Endodermal cell (in vitro differentiated cells): ENCODE results near the gene ZCCHC12. TPM values are rescaled to one million over a fixed set of nuclear protein-coding genes. Genes with fewer than 3 reads are reported as not detected.
"Not testable (repeated sequence)": the region's sequence is repeated elsewhere in the genome, so short reads cannot be mapped to it uniquely, and the experiment has no call there.

Experiments used
- DNase-seq: peaks from one replicate; pipeline ENCODE4 v3.0.0-alpha.2; 2017
- H3K27ac ChIP-seq: 2 replicates; pipeline ENCODE4 v1.5.1; 2013; ENCODE audit warnings: mild to moderate bottlenecking, low read depth, low read length, moderate library complexity
- H3K27me3 ChIP-seq: 2 replicates; pipeline ENCODE4 v1.6.1; 2013; ENCODE audit warnings: mild to moderate bottlenecking, low read length, moderate library complexity; ENCODE audit not compliant: insufficient read depth, control insufficient read depth, poor library complexity, severe bottlenecking
- H3K36me3 ChIP-seq: 2 replicates; pipeline ENCODE4 v1.7.0; 2013; ENCODE audit warnings: mild to moderate bottlenecking, low read length, moderate library complexity; ENCODE audit not compliant: control insufficient read depth, insufficient read depth
- H3K4me1 ChIP-seq: one replicate; pipeline ENCODE4 v1.7.0; 2013; ENCODE audit warnings: low read length; ENCODE audit not compliant: control insufficient read depth, insufficient read depth
- H3K4me3 ChIP-seq: 2 replicates; pipeline ENCODE4 v1.5.1; 2013; ENCODE audit warnings: mild to moderate bottlenecking, low read length, moderate library complexity
- H3K9ac ChIP-seq: 2 replicates; pipeline ENCODE4 v1.6.1; 2013; ENCODE audit warnings: mild to moderate bottlenecking, low read length, moderate library complexity; ENCODE audit not compliant: poor library complexity, severe bottlenecking; ENCODE audit errors: extremely low read depth
- H3K9me3 ChIP-seq: 2 replicates; pipeline ENCODE4 v1.6.1; 2013; ENCODE audit warnings: mild to moderate bottlenecking, low read length, moderate library complexity; ENCODE audit not compliant: control insufficient read depth
- H3K27ac Mint-ChIP-seq: 2 replicates; pipeline ENCODE4 v1.8.0; 2020; ENCODE audit warnings: mixed read lengths
- H3K27me3 Mint-ChIP-seq: 2 replicates; pipeline ENCODE4 v1.8.0; 2021; ENCODE audit warnings: mild to moderate bottlenecking, mixed read lengths; ENCODE audit not compliant: insufficient read depth
- H3K36me3 Mint-ChIP-seq: 2 replicates; pipeline ENCODE4 v1.8.0; 2020; ENCODE audit warnings: low read depth, mixed read lengths
- H3K4me1 Mint-ChIP-seq: 2 replicates; pipeline ENCODE4 v1.8.0; 2020; ENCODE audit warnings: mixed read lengths
- H3K4me3 Mint-ChIP-seq: 2 replicates; pipeline ENCODE4 v1.8.0; 2020; ENCODE audit warnings: mild to moderate bottlenecking, moderate library complexity, mixed read lengths
- H3K9me3 Mint-ChIP-seq: 2 replicates; pipeline ENCODE4 v1.8.0; 2020; ENCODE audit warnings: mild to moderate bottlenecking, mixed read lengths
- WGBS, 2 experiments: methylation state at CpG; one replicate each; pipeline versions ENCODE4 v1.1.5 to v1.1.7; 2013; ENCODE audit warnings: missing lambda C conversion rate in 2 of 2, mixed read lengths in 1 of 2; ENCODE audit not compliant: insufficient coverage in 1 of 2, insufficient read length in 1 of 2; 5-methylcytosine and 5-hydroxymethylcytosine counted together
- total RNA-seq, 2 donors: library from RNA; stranded (reverse); fragmentation: NEBNext Ultra II Directional in 1 of 2; extraction: Animal tissue kit (Norgen Biotek cat#: 25700) in 1 of 2; gene quantifications; 2 replicates in 1 of 2; 3 replicates in 1 of 2; pipeline ENCODE4 v1.2.1, GENCODE V29; 2021
- TF ChIP-seq, protein P1 (sequence below): fragments of 200-600 bp; sonication (generic); conservative IDR thresholded peaks from 2 replicates; pipeline ENCODE4 v1.5.0; 2021; ENCODE audit warnings: antibody characterized with exemption, mild to moderate bottlenecking

The ZCCHC12 gene
- total RNA-seq, 2 donors from 2014 or later = 2.1 to 4.2 TPM

DNA sequence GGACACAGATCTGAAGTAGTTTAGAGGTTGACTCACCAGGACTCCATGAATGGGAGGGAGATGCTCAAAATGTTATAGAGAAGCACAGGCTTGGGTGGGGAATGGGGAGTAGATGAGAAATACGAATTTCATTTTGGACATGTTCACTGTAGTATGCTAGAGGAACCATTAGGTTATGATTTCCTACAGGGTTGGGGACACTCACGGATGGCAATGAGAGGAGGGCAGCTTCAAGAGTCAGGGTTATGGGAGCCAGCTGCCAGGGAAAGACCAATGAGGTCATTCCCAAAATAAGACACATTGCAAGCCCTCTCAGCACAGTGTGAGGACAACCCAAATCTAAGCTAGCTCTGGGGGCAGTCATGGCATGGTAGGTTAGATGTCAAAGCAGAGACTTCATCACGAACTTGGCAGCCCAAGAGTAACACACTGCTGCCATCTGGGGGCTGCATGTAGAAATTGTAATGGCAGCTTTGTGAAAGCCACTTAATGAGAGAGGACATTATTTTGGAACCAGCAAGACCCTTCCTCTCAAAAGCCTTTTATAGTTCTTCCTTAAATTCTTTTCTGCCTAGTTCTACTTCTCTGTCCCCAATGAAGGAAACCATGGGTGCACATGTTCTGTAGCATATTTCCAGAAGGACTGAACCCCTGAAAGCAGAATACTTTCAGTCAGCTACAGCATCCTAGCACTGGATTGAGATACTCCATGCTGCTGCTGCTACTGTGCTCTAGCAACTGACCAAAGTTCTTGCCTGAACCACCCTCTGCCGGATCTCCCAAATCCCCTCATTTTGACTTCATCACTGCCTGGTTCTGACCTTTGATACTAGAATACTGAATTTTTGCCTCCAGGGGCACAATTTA, 16.2 kb upstream of the ZCCHC12 start:
- 44 to 50% methylated on average over 2 to 4 of the region's 4 CpGs for WGBS, 2 experiments
- H3K9ac ChIP-seq = no peak overlapping the region
- Mint-ChIP-seq H3K4me3 (no peak overlapping the region), H3K4me1 (no peaks in the 10 kb centered on the region), H3K9me3 (peaks cover 60% of the 10 kb centered on the region), H3K36me3 (no peaks in the 10 kb centered on the region), H3K27me3 (peaks cover 3% of the 10 kb centered on the region), H3K27ac (no peak overlapping the region)
- H3K27me3 ChIP-seq = no peaks in the 10 kb centered on the region
- peaks cover 15% of the 10 kb centered on the region for H3K9me3 ChIP-seq
- H3K36me3 ChIP-seq = no peaks in the 10 kb centered on the region
- TF ChIP-seq, protein P1, sequence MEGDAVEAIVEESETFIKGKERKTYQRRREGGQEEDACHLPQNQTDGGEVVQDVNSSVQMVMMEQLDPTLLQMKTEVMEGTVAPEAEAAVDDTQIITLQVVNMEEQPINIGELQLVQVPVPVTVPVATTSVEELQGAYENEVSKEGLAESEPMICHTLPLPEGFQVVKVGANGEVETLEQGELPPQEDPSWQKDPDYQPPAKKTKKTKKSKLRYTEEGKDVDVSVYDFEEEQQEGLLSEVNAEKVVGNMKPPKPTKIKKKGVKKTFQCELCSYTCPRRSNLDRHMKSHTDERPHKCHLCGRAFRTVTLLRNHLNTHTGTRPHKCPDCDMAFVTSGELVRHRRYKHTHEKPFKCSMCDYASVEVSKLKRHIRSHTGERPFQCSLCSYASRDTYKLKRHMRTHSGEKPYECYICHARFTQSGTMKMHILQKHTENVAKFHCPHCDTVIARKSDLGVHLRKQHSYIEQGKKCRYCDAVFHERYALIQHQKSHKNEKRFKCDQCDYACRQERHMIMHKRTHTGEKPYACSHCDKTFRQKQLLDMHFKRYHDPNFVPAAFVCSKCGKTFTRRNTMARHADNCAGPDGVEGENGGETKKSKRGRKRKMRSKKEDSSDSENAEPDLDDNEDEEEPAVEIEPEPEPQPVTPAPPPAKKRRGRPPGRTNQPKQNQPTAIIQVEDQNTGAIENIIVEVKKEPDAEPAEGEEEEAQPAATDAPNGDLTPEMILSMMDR = peak; percentile 79
- peak; percentile 76 for DNase-seq
- H3K4me3 ChIP-seq = no peak overlapping the region
- H3K4me1 ChIP-seq = no peaks in the 10 kb centered on the region
- H3K27ac ChIP-seq = no peak overlapping the region

DNA sequence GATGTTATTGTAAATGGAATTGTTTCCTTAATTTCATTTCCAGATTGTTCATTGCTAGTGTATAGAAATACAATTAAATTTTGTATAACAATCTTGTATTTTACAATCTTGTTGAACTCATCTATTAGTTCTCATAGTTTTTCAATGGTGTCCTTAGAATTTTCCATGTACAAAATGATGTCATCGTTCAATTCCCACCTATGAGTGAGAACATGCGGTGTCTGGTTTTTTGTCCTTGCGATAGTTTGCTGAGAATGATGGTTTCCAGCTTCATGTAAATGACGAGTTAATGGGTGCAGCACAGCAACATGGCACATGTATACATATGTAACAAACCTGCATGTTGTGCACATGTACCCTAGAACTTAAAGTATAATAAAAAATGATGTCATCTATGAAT, 6.4 kb upstream of the ZCCHC12 start:
- H3K9ac ChIP-seq, DNase-seq, H3K4me3 Mint-ChIP-seq, H3K36me3 Mint-ChIP-seq, H3K27ac Mint-ChIP-seq, H3K4me3 ChIP-seq, H3K27ac ChIP-seq, H3K4me1 Mint-ChIP-seq, H3K4me1 ChIP-seq, H3K36me3 ChIP-seq, H3K9me3 ChIP-seq: not testable (repeated sequence)
- WGBS, 2 experiments = 95% methylated on average over 3 of the region's 4 CpGs
- H3K9me3 Mint-ChIP-seq = peaks cover 35% of the 10 kb centered on the region
- peaks cover 11% of the 10 kb centered on the region for H3K27me3 ChIP-seq
- H3K27me3 Mint-ChIP-seq = peaks cover 19% of the 10 kb centered on the region

DNA sequence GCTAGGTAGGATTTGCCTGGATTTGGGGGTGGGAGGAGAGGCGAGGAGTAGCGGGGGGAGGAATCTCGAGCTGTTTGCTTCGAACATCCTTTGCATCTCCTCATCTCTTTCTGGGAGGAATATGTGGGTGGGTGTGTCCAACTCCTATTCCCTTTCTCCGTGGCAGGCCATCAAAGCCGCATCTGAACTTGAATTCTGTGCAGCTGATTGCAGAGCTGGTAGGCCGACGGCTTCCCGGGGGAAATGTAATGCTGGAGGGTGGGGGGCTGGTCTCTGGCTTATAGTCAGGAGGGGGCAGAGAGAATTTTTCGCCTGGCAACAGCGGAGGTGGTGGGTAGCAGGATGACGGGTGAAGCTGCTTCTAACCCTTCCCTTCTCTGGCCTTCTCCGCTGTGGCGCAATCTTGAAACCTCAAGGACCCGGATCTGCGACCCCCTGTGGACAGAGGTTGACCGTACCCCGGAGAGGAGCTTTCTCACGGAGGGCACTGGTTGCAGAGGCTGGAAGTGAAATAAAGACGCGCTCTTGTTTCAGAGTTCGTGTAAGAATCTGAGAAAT, 628 bp downstream of the ZCCHC12 start:
- no peaks in the 10 kb centered on the region for H3K4me1 ChIP-seq
- H3K9me3 ChIP-seq = peaks cover 8% of the 10 kb centered on the region
- Mint-ChIP-seq H3K27ac (no peak overlapping the region), H3K9me3 (peaks cover 65% of the 10 kb centered on the region), H3K4me3 (peak overlapping the region; percentile 59), H3K4me1 (no peaks in the 10 kb centered on the region), H3K27me3 (peaks cover 85% of the 10 kb centered on the region), H3K36me3 (no peaks in the 10 kb centered on the region)
- no peaks in the 10 kb centered on the region for H3K36me3 ChIP-seq
- peaks cover 70% of the 10 kb centered on the region for H3K27me3 ChIP-seq
- TF ChIP-seq, protein P1 = no peak
- 2% methylated on average over 17 of the region's 22 CpGs; no CpG with 5 or more reads in 1 of the 2 experiments for WGBS, 2 experiments
- peak overlapping the region; percentile 15 for H3K9ac ChIP-seq
- H3K27ac ChIP-seq = no peak overlapping the region
- peak overlapping the region; percentile 72 for H3K4me3 ChIP-seq
- DNase-seq = peak; percentile 73
